ENCODE results near the gene THAP2.
A peak's percentile ranks its signal among the peaks of the same experiment; 100 is the strongest.
"Not testable (repeated sequence)": the region's sequence is repeated elsewhere in the genome, so short reads cannot be mapped to it uniquely, and the experiment has no call there.

THAP2 gene

GRCh38 chr12:71702181-71702580 lies 38.1 kb downstream of the THAP2 start:
- not testable (repeated sequence) for FAIRE-seq

GRCh38 chr12:71702590-71702989 lies 38.5 kb downstream of the THAP2 start:
- FAIRE-seq (no peak), DNase-seq (ENCODE audit: low spot score) (no peak)

More at GRCh38 chr12:71702181-71702580, 38.1 kb downstream of the THAP2 start:
- not testable (repeated sequence) for DNase-seq (ENCODE audit: low spot score)

DNA sequence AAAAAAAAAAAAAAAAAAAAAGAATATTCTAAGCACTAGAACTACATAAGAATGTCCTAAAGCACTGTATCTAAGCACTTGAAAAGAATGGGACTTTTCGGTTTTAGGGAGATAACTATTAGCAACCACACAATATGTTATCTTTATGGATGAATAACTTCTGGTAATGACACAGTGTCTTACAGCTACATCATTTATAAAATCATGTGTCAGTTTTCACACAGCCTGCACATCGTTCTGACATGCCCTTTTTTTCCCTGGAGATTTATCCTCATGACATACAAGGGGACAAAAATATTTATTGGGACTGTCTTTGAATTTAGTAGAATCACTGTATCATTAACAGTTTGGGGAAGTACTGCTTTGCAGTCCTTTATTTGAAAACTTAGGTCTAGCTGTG lies 39.1 kb downstream of the THAP2 start:
- FAIRE-seq (no peak), DNase-seq (ENCODE audit: low spot score) (no peak)

DNA sequence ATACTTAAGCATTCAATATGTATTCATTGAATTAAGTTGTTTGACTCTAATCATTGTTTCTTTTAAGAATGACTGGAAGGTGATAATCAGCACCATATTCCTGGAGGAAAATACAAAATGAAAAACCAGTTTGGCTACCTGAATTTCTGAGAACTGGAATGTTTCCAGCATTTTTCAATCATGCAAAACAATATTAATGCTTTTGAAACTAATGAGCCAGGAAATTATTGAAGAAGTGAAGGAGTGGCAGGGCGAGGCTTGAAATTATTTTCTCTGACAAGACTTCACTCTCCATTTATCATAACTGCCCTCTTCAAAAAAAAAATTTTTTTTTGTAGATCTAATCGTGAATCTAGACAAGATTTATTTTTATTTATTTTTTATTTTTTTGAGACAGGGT lies 40.8 kb downstream of the THAP2 start:
- DNase-seq (ENCODE audit: low spot score), result no peak
- FAIRE-seq, result no peak

GRCh38 chr12:71708658-71709057 lies 44.6 kb downstream of the THAP2 start:
- FAIRE-seq, result no peak
- DNase-seq (ENCODE audit: low spot score), result no peak

DNA sequence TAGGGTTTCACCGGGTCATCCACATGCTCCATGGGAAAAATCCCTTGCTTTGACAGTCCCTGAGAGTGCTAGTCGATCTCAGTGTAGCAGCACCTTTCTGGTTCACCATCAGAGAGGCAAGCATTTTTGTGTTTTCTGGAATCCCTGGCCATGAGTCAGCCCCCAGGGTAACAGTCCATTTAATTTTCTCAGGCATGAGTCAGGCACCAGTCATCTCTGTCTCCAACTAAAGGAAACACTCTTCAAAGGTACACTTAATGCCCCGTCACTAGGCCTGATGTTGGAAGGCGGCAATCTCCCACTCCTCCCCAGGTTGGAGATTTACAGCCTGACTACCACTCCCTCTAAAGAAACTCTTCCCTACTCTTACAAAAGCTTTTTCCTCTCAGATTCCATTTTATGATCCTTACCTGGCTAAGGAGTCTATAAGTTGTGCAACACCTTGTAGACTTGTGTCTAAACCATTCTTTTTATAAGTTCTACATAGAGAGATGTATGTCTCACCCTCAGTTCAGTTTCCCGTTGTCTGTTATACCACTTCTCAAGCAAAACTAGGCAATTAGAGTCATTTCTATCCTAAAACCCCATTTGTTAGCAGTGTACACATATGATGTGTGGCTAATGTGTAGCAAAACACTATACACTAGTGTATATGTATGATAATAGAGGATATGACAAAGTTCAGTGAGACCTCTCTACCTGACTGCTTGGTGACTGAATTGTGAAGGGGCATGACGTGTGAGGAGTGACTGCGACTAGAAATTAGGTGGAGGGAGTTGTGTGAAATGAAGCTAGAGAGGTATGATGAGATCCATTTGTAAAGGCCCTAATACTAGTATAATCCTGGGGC lies 46.4 kb downstream of the THAP2 start:
- FAIRE-seq, result no peak

GRCh38 chr12:71718611-71719010 lies 54.5 kb downstream of the THAP2 start:
- DNase-seq (ENCODE audit: low spot score), result no peak
- no peak for FAIRE-seq

More for the DNA sequence above, 46.4 kb downstream of the THAP2 start:
- peak; percentile 73 for DNase-seq (ENCODE audit: low spot score)

- FAIRE-seq, result no peak
- DNase-seq (ENCODE audit: low spot score), result no peak
These were observed 55.7 kb downstream of the THAP2 start for GRCh38 chr12:71719647-71720370.

DNA sequence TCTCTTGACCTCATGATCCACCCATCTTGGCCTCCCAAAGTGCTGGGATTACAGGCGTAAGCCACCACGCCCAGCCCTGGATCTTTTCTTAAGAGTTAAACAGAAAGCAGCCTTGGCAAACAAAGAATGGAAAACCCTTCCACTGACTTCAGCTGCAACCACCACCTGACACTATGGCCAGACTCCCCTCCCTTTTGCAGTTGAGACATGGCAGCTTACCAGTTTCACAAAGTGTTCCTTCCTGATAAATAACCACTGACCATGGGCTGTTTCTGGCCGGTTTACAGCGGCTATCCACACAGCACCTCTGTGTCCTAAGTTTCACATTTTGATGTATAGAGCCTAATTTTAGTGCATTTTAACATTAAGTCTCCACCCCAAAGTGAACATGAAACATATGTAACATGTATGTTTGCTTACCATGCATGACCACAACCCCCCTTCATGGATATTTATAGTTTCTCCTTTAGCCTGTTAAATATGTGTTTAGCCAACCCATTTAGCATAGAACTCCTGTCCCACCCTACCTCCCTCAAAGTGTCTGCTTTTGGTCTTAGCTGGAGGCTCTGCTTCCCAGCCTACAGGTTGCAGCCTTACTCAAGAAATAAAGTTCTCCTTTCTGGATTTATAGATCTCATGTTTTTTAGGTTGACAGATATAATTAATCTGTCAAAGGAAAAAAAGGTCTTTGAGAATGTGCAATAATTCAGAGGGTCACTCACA lies 57.8 kb downstream of the THAP2 start:
- no peak for FAIRE-seq
- no peak for DNase-seq (ENCODE audit: low spot score)

DNA sequence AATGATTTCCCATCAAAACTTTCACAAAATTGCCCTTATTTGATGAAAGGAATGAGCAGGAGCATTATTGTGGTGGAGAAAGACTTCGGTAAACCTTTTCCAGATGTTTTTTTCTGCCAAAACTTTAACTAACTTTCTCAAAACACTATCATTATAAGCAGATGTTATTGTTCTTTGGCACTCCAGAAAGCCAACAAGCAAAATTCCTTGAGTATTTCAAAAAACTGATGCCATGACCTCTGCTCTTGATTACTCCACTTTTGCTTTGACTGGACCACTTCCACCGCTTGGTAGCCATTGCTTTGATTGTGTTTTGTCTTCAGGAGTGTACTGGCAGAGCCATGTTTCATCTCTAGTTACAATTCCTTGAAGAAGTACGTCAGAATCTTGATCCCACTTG lies 60.9 kb downstream of the THAP2 start:
- FAIRE-seq (no peak), DNase-seq (ENCODE audit: low spot score) (no peak)

GRCh38 chr12:71726548-71726947 lies 62.4 kb downstream of the THAP2 start:
- FAIRE-seq, result no peak
- DNase-seq (ENCODE audit: low spot score), result no peak

DNA sequence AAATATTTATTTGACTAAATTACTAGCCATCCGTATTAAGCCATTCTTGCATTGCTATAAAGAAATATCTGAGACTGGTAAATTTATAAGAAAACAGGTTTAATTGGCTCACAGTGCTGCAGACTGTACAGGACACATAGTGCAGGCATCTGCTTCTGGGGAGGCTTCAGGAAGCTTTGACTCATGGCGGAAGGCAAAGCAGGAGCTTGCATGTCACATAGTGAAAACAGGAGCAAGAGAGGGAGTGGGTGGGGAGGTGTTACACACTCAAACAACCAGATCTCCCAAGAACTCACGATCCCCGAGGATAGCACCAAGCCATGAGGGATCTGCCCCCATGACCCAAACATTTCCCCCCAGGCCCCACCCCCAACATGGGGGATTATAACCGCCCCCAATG lies 63.9 kb downstream of the THAP2 start:
- FAIRE-seq, result no peak
- DNase-seq (ENCODE audit: low spot score), result no peak
